GM18867 (cell line): ENCODE results near the gene SLC9A3.
A peak's percentile ranks its signal among the peaks of the same experiment; 100 is the strongest.

ENCODE experiments used
- ATAC-seq: cut with Tn5 transposase; IDR thresholded peaks from one replicate; pipeline ENCODE4 v1.9.1; 2021; ENCODE audit warnings: mild to moderate bottlenecking, moderate library complexity; ENCODE audit not compliant: unreplicated experiment

The SLC9A3 gene

GRCh38 chr5:448061-448765 is 76.0 kb downstream of the SLC9A3 start:
- no peak for ATAC-seq

- no peak for ATAC-seq
Observed at GRCh38 chr5:447501-447900, 76.7 kb downstream of the SLC9A3 start.

- ATAC-seq = no peak
Observed at GRCh38 chr5:446883-447263, 77.4 kb downstream of the SLC9A3 start.

- no peak for ATAC-seq
Observed at GRCh38 chr5:446066-446882, 78.0 kb downstream of the SLC9A3 start.

- ATAC-seq = no peak
Observed at GRCh38 chr5:445591-445990, 78.7 kb downstream of the SLC9A3 start.

- ATAC-seq = no peak
Observed at GRCh38 chr5:444226-444625, 80.0 kb downstream of the SLC9A3 start.

- ATAC-seq = peak; percentile 12
Observed at GRCh38 chr5:443239-444151, 80.8 kb downstream of the SLC9A3 start.

GRCh38 chr5:442335-443238 is 81.7 kb downstream of the SLC9A3 start, which contains the start of gene EXOC3:
Gene EXOC3, plus strand, starts transcription at chr5:443176. Its CDS starts 3,030 bp downstream, at chr5:446206.
- peak; percentile 84 for ATAC-seq

GRCh38 chr5:441996-442334 is 82.3 kb downstream of the SLC9A3 start:
- ATAC-seq = no peak

GRCh38 chr5:440401-441201 is 83.6 kb downstream of the SLC9A3 start:
- no peak for ATAC-seq

- ATAC-seq = no peak
Observed at GRCh38 chr5:439636-440035, 84.6 kb downstream of the SLC9A3 start.

GRCh38 chr5:439181-439580 is 85.1 kb downstream of the SLC9A3 start:
- ATAC-seq = no peak

- no peak for ATAC-seq
Observed at GRCh38 chr5:438481-438981, 85.7 kb downstream of the SLC9A3 start.

GRCh38 chr5:437281-437771 is 86.9 kb downstream of the SLC9A3 start:
- ATAC-seq = no peak

- no peak for ATAC-seq
Observed at GRCh38 chr5:436641-436975, 87.6 kb downstream of the SLC9A3 start.

GRCh38 chr5:435961-436640 is 88.1 kb downstream of the SLC9A3 start:
- ATAC-seq = no peak

GRCh38 chr5:435156-435790 is 89.0 kb downstream of the SLC9A3 start:
- no peak for ATAC-seq

- ATAC-seq = no peak
Observed at GRCh38 chr5:434443-435146, 89.7 kb downstream of the SLC9A3 start.
